ENCODE results near the gene CDC27.

DNA sequence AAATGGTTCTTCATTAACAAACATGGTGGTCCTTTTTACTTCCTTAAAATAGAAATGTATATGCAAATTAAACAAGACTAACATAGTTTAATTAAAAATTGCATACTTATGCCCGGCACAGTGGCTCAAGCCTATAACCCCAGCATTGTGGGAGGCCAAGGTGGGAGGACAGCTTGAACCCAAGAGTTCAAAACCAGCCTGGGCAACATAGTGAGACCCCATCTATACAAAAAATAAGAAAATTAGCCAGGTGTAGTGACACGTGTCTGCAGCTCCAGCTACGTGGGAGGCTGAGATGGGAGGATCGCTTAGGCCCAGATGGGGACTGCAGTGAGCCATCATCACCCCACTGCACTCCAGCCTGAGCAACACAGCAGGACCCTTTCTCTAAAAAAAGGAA lies 18.4 kb downstream of the CDC27 start:
- TF ChIP-seq ZNF274 (IDR thresholded peaks at IDR 0.05; ENCODE audit: low read depth, low read length) (no peak), YY1 (IDR thresholded peaks at IDR 0.05; ENCODE audit: insufficient read depth, insufficient read length) (no peak), SUZ12 (IDR thresholded peaks at IDR 0.05; ENCODE audit: extremely low read depth, insufficient read depth, insufficient read length) (no peak)

All from NT2/D1 (cell line).